ENCODE measurements around the gene TSC22D4. TPM values are rescaled to one million over a fixed set of nuclear protein-coding genes. Genes with fewer than 3 reads are reported as not detected.
"Not testable (repeated sequence)": the region's sequence is repeated elsewhere in the genome, so short reads cannot be mapped to it uniquely, and the experiment has no call there.

The TSC22D4 gene
- polyA plus RNA-seq, 5 donors, result 39.6 to 78.9 (median 55.3) TPM

- DNase-seq, result no peak
Observed at GRCh38 chr7:100476101-100476780, 2.8 kb downstream of the TSC22D4 start.

GRCh38 chr7:100475549-100475948 lies 3.5 kb downstream of the TSC22D4 start:
- DNase-seq, result no peak

- no peak for DNase-seq
Observed at GRCh38 chr7:100472854-100473499, 6.0 kb downstream of the TSC22D4 start.

- no peak for DNase-seq
Observed at GRCh38 chr7:100472121-100472851, 6.7 kb downstream of the TSC22D4 start.

- no peak for DNase-seq
Observed at GRCh38 chr7:100471021-100471420, 8.0 kb downstream of the TSC22D4 start.

GRCh38 chr7:100469227-100470044 lies 9.6 kb downstream of the TSC22D4 start:
- peak; percentile 70 to 76 for DNase-seq

GRCh38 chr7:100467638-100468373 lies 11.2 kb downstream of the TSC22D4 start:
- peak in 1 of 2 donors; percentile 64 for DNase-seq

- no peak for DNase-seq
Observed at GRCh38 chr7:100466653-100467605, 12.1 kb downstream of the TSC22D4 start.

GRCh38 chr7:100465702-100466311 lies 13.2 kb downstream of the TSC22D4 start:
- peak; percentile 80 to 81 for DNase-seq

GRCh38 chr7:100465299-100465698 lies 13.7 kb downstream of the TSC22D4 start:
- no peak for DNase-seq

GRCh38 chr7:100464791-100465190 lies 14.2 kb downstream of the TSC22D4 start:
- DNase-seq, result no peak

- DNase-seq, result no peak
Observed at GRCh38 chr7:100464210-100464660, 14.8 kb downstream of the TSC22D4 start, which contains the start of gene SPACDR. Gene SPACDR (minus strand): TSS chr7:100464260. CDS start chr7:100464025, 235 bp downstream.

- no peak for DNase-seq
Observed at GRCh38 chr7:100457033-100457432, 22.0 kb downstream of the TSC22D4 start.

GRCh38 chr7:100456562-100456961 lies 22.5 kb downstream of the TSC22D4 start:
- no peak for DNase-seq

- DNase-seq, result no peak
Observed at GRCh38 chr7:100455206-100455605, 23.8 kb downstream of the TSC22D4 start.

- not testable (repeated sequence) for DNase-seq
Observed at GRCh38 chr7:100453854-100454253, 25.2 kb downstream of the TSC22D4 start.

GRCh38 chr7:100452513-100452912 lies 26.5 kb downstream of the TSC22D4 start:
- DNase-seq, result no peak

- no peak for DNase-seq
Observed at GRCh38 chr7:100449190-100449795, 29.7 kb downstream of the TSC22D4 start.

GRCh38 chr7:100447363-100447762 lies 31.7 kb downstream of the TSC22D4 start:
- DNase-seq, result not testable (repeated sequence)
